Type B pancreatic cell (in vitro differentiated cells): ENCODE results near the gene FYN. TPM values are rescaled to one million over a fixed set of nuclear protein-coding genes. Genes with fewer than 3 reads are reported as not detected.
A peak's percentile ranks its signal among the peaks of the same experiment; 100 is the strongest.

Source experiments
- DNase-seq: peaks from one replicate; pipeline ENCODE4 v3.0.0; 2021; ENCODE audit warnings: mixed read lengths; ENCODE audit not compliant: unreplicated experiment; ENCODE audit errors: extremely low spot score
- H3K27ac Mint-ChIP-seq: 2 replicates; pipeline ENCODE4 v1.8.0; 2021; ENCODE audit warnings: mild to moderate bottlenecking, mixed read lengths
- H3K27me3 Mint-ChIP-seq: 2 replicates; pipeline ENCODE4 v1.8.0; 2021; ENCODE audit warnings: mixed read lengths
- H3K36me3 Mint-ChIP-seq: 2 replicates; pipeline ENCODE4 v1.8.0; 2021; ENCODE audit warnings: mixed read lengths
- H3K4me1 Mint-ChIP-seq: one replicate; pipeline ENCODE4 v1.8.0; 2021; ENCODE audit warnings: mixed read lengths; ENCODE audit not compliant: unreplicated experiment
- H3K4me3 Mint-ChIP-seq: 2 replicates; pipeline ENCODE4 v1.8.0; 2021; ENCODE audit warnings: mild to moderate bottlenecking, mixed read lengths
- H3K9me3 Mint-ChIP-seq: 2 replicates; pipeline ENCODE4 v1.8.0; 2021; ENCODE audit warnings: mixed read lengths
- total RNA-seq: library from RNA; stranded (reverse); gene quantifications from 2 replicates; pipeline ENCODE4 v1.2.1, GENCODE V29; 2021; ENCODE audit warnings: low replicate concordance
- TF ChIP-seq, protein P1 (sequence below): fragments of 200-600 bp; sonication (generic); conservative IDR thresholded peaks from 2 replicates; pipeline ENCODE4 v1.5.0; 2021; ENCODE audit warnings: antibody characterized with exemption, mild to moderate bottlenecking

FYN gene
- total RNA-seq, 1 donor from 2014 or later: 131 TPM

DNA sequence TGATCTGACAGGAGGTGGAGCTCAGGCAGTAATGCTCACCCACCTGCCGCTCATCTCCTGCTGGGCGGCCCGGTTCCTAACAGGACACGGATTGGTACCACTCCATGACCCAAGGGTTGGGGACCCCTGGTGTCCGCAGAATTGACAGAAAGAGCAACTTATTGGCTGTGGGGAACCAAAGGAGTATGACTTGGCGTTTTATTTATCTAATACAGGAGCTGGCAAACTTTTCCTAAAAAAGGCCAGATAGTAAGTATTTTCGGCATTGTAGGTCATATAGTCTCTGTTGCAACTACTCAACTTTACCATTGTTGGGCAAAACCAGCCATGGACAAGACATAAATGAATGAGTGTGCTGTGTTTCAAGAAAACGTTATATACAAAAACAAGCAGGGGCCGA, 223.2 kb downstream of the FYN start:
- TF ChIP-seq, protein P1, sequence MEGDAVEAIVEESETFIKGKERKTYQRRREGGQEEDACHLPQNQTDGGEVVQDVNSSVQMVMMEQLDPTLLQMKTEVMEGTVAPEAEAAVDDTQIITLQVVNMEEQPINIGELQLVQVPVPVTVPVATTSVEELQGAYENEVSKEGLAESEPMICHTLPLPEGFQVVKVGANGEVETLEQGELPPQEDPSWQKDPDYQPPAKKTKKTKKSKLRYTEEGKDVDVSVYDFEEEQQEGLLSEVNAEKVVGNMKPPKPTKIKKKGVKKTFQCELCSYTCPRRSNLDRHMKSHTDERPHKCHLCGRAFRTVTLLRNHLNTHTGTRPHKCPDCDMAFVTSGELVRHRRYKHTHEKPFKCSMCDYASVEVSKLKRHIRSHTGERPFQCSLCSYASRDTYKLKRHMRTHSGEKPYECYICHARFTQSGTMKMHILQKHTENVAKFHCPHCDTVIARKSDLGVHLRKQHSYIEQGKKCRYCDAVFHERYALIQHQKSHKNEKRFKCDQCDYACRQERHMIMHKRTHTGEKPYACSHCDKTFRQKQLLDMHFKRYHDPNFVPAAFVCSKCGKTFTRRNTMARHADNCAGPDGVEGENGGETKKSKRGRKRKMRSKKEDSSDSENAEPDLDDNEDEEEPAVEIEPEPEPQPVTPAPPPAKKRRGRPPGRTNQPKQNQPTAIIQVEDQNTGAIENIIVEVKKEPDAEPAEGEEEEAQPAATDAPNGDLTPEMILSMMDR: no peak
- Mint-ChIP-seq H3K9me3 (no peaks in the 10 kb centered on the region), H3K4me3 (no peak overlapping the region), H3K36me3 (no peaks in the 10 kb centered on the region), H3K27ac (no peak overlapping the region), H3K27me3 (no peaks in the 10 kb centered on the region), H3K4me1 (peaks cover 9% of the 10 kb centered on the region)
- DNase-seq: peak; percentile 22

DNA sequence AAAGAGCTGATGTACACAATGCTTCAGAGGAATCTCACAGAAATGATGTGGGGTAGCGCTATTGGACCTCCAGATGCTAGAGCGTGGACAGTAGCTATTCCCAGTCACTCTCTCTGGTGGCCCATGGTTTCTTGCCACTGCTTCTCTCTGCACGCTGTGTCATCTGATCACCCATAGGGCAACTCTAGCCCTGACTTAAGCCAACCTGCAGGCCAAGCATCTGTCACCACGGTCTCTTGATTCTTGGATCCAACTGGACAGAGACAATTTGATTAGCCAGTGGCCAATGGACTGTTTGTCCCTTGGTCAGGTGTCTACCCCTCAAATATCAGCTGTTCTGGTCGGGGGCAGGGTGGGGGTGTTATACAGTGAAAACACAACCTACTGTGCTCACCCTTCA, 225.2 kb downstream of the FYN start:
- H3K27ac Mint-ChIP-seq: no peak overlapping the region
- DNase-seq: peak; percentile 18
- no peaks in the 10 kb centered on the region for H3K36me3 Mint-ChIP-seq
- TF ChIP-seq, protein P1: no peak
- no peaks in the 10 kb centered on the region for H3K9me3 Mint-ChIP-seq
- H3K4me3 Mint-ChIP-seq: no peak overlapping the region
- H3K4me1 Mint-ChIP-seq: no peaks in the 10 kb centered on the region
- H3K27me3 Mint-ChIP-seq: no peaks in the 10 kb centered on the region

DNA sequence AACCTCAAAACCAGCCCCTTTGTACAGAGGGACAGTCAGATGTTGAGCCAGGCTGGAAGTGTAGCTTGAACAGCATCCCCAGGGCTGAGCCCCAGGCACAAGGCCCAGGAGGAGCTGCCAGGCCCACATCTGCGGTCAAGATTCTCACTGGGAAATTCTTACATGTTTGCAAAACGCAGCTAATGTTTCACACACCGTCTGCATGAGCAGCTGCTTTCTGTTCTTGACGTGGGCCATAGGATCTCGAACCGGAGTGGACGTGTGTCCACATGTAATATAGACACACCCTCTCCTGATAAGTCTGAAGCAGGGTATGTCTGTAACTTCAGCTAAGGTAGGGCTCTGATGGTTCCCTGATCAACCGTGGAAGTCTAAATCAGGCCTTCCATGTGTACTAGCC, 226.3 kb downstream of the FYN start:
- TF ChIP-seq, protein P1: no peak
- H3K4me3 Mint-ChIP-seq: no peak overlapping the region
- no peaks in the 10 kb centered on the region for H3K27me3 Mint-ChIP-seq
- peaks cover 4% of the 10 kb centered on the region for H3K36me3 Mint-ChIP-seq
- H3K4me1 Mint-ChIP-seq: peaks cover 7% of the 10 kb centered on the region
- H3K9me3 Mint-ChIP-seq: no peaks in the 10 kb centered on the region
- H3K27ac Mint-ChIP-seq: no peak overlapping the region
- DNase-seq: no peak

DNA sequence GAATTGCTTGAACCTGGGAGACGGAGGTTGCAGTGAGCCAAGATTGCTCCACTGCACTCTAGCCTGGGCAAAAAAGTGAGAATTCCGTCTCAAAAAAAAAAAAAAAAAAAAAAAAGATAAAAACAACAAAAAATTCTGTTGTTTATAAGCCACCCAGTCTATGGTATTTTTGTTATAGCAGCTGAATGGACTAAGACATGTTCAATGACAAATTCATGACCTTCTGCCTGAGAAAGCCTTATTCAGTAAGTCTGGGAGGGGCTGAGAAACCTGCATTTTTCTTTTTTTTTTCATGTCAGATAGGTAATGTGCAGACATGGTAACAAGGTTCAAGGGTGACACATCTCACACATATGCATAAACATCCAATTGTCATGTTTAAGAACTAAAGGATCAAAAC, 227.2 kb downstream of the FYN start:
- Mint-ChIP-seq H3K4me1 (peaks cover 7% of the 10 kb centered on the region), H3K27ac (no peak overlapping the region)

DNA sequence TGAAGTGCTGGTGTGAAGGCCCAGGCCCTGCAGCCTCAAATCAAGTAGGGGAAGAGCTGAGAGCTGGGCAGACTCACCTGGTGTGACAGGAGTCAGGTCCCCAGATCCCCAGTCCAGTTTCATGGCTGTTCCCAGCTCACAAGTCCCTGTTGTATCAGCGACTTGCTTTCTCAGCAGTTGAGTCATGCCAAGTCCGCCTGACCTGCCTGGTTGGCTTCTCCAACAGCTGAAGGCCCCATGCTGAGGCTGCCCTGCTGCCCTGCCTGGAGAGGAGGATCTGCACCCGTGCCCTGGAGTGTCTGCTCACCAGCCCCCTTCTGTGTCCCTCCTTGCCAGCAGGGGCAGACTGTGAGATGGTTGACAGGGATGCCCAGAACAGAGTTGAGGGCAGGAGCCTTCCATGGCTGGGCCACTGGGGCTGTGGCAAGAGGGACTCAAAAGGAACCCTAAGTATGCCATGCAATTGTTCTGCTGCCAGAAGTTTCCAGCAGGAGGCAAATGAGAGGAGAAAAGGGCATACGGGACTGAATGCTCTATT, 228.3 kb downstream of the FYN start:
- H3K4me1 Mint-ChIP-seq: peaks cover 7% of the 10 kb centered on the region
- H3K27me3 Mint-ChIP-seq: no peaks in the 10 kb centered on the region
- DNase-seq: no peak
- H3K36me3 Mint-ChIP-seq: peaks cover 4% of the 10 kb centered on the region
- H3K4me3 Mint-ChIP-seq: no peak overlapping the region
- TF ChIP-seq, protein P1: no peak
- no peaks in the 10 kb centered on the region for H3K9me3 Mint-ChIP-seq
- H3K27ac Mint-ChIP-seq: no peak overlapping the region

More for the DNA sequence above, 227.2 kb downstream of the FYN start:
- no peak for DNase-seq
- Mint-ChIP-seq H3K9me3 (no peaks in the 10 kb centered on the region), H3K36me3 (peaks cover 4% of the 10 kb centered on the region), H3K4me3 (no peak overlapping the region), H3K27me3 (no peaks in the 10 kb centered on the region)
- TF ChIP-seq, protein P1: no peak
